GM19463 (cell line): ENCODE results near the gene MYL3.

Experiments used
- ATAC-seq: cut with Tn5 transposase; IDR thresholded peaks from one replicate; pipeline ENCODE4 v1.9.1; 2021; ENCODE audit warnings: mild to moderate bottlenecking, moderate library complexity; ENCODE audit not compliant: unreplicated experiment

Gene MYL3

DNA sequence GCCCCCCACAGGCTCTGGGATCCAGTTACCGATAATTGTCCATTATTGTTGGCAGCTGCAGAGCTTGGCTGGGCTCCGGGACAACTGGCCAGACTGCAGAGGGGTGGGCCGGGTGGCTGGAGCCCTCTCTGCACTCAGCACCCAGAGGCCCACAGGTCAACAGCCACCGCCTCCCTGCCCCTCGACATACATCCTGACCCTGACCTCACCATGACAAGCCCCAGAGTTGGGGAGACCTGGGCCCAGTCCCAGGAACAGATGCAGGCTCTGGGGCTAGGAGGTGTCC, 36.7 kb upstream of the MYL3 start:
- no peak for ATAC-seq

GRCh38 chr3:46899151-46900006, 36.1 kb upstream of the MYL3 start:
- ATAC-seq, result no peak

GRCh38 chr3:46898321-46899150, 35.3 kb upstream of the MYL3 start:
- ATAC-seq, result no peak

DNA sequence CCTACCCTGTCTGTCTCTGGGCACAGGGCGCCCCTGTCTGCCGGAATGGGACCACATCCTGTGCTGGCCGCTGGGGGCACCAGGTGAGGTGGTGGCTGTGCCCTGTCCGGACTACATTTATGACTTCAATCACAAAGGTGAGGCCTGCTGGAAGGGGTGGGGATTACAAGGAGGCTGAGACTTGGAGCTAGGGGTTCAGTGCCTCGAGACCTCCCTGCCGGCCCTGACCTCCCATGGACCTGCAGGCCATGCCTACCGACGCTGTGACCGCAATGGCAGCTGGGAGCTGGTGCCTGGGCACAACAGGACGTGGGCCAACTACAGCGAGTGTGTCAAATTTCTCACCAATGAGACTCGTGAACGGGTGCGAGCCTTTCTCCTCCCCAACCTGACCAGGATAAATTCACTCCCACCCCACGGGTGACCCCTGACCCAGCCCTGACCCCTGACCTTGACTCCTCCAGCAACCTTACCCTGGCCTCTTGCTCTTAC, 34.6 kb upstream of the MYL3 start:
- ATAC-seq, result no peak

DNA sequence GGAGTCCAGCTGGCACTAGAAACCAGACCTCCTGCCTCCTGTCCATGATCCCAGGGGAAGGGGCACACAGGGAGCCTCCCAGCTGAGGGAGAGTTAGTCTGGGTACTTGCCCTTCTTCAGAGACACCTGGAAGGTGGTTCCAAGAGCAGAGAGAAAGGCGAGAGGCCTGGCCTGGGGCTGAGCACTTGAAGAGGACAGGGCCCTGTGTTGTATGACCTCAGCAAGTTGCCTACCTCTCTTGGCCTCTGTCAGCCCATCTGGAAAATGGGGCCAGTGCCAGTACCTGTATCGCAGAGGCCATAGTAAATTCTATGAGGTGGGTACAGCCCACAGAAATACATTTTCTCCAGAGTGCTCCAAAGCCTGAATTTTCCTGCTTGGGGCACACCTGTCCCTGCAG, 33.8 kb upstream of the MYL3 start:
- no peak for ATAC-seq

DNA sequence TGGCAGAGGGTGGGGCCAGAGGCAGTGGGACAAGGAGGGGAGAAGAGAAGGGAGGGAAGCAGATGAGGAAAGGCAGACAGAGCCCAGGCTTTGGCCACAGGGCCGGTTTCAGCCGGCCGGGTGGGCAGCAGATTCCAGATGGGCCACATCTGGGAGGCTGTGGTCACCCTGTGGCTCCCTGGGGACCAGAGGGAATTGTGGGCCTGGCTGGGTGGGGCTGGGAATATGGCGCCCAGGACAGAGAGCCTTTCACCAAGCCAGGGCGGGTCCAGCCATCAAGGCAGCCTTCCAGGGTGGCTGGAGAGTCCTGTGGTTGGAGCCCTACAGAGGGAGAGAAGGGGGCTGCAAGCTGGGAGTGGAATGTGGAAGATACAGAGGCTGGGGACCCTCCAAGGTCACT, 33.1 kb upstream of the MYL3 start:
- ATAC-seq, result no peak

DNA sequence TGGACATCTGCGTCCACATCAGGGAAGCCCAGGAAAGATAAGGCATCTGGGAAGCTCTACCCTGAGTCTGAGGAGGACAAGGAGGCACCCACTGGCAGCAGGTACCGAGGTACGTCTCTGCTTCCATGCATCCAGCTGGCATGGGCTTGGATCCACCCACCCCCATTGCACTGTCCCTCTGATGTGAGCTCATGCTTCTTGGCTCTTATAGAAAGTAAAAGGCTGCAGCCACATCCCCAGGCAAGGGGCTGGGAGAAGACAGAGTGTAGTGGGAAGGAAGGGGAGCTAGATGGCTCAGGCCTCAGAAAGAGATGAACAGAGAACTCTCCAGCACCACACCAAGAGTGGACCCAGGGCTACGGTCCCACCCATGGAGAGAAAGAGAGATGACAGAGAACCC, 32.5 kb upstream of the MYL3 start:
- ATAC-seq, result no peak

DNA sequence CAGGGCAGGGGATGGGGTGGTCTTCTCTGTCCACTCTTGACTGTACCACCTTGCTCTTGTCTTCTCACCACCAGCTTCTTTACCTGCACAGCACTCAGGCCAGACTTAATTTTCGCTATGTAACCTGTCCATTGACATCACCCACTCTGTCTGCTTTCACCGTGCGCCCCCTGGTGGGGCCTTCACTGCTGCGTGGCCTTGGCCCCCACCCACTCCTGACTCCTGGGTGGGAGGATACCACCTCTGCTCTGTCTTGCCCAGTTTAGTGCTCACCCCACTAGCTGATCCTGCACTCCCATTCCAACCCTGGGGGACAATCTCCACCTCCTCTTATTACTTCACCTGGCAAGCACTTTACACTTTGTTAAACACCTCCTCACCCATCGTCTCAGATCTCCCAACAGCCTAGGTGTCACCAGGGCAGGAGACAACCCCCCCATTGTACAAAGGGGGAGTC, 32.0 kb upstream of the MYL3 start:
- no peak for ATAC-seq

DNA sequence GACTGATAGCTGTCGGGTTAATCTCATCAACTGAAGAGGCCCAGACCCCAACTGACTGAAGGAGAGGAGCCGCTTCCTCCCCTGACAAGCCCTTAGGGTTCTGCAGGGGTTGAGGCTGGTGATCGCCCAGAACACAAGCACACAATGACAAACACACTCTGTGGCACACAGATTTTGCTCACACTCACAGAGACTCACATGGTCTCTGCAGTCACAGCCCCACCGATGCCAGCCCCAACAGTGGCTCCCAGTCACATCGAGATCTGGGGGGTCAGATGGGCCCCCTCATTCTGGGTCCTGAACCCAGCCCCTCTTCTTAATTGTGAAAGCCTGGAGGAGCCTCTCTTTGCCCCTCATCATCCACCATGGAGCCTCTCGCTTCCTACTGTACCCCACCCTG, 31.0 kb upstream of the MYL3 start:
- no peak for ATAC-seq

DNA sequence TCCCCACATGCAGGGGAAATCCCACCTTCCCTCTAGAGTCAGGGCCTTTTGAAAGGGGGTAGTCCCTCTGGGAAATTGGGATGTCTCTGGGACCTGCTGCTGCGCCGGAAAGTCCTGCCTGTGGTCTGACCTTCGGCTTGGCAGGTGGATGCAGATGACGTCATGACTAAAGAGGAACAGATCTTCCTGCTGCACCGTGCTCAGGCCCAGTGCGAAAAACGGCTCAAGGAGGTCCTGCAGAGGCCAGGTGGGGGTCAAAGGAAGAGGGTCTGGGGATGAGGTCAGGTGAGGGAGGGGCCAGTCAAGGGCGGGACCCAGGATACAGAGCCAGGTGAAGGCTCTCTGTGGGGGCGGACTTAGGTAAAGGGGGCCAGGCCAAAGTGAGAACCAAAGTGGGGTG, 30.5 kb upstream of the MYL3 start:
- no peak for ATAC-seq

DNA sequence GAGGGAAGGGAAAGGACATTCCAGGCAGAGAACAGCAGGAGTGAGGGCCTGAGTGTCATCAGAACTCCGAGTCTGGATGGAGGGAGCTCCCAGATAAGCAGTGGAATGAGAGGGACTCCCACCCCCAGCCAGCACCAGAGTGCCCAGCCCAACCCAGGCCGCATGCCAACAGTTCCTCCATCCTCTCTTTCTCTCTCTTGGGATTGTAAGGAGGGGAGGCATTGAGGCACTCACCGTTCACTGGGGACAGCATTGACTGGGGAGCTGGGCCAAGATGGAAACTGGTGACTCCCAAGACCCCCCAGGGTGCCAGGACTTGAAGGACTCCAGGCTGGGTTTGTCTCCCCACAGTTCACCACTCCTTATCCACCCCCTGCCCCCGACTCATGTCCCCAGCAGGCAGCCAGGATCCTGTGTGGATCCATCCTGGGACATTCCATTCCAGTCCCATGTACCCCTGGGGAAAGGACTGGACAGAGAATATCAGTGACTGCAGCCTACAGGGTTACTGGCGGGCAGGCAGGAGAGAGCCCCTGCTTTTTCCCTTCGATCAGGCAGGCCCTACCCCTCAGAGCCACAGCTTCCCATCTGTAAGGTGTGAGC, 30.0 kb upstream of the MYL3 start:
- ATAC-seq, result no peak

GRCh38 chr3:46892285-46893145, 29.3 kb upstream of the MYL3 start:
- no peak for ATAC-seq

DNA sequence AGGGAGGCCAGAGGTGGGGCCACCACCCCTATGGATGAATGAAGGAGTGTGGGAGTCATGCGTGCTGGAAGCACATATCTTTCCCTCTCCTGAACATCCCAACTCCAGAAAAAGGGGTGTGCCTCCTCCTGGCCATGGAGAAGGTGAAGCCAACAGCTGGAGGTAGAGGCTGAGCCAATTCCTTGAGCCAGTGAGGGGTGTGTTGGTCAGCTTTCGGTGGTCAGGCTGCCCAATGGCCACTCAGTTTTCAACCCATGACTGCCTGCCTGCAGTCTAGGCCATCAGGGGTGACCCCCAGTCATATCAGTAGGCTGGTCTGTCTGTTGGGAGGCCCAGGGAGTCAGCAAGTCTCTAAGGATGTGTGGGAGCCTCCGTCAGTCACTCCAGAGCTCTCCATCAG, 27.9 kb upstream of the MYL3 start:
- no peak for ATAC-seq

DNA sequence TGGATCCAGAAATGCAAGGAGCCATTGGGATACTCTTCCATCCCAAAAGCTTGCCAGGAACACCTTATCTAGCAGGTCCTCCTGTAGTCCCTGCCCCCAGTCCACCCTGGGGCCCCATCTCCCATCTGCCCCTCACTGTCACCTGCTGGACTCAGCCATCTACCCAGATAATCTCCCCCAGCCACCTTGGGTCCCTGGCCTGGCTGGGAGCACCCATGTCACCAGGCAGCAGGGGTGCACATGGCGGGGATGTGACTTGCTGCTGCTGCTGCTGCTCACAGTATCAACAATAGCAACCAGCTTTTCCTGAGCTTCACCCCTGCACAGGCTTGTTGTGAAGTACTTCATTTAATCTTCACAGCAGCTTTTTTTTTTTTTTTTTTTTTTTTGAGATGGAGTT, 26.9 kb upstream of the MYL3 start:
- no peak for ATAC-seq

DNA sequence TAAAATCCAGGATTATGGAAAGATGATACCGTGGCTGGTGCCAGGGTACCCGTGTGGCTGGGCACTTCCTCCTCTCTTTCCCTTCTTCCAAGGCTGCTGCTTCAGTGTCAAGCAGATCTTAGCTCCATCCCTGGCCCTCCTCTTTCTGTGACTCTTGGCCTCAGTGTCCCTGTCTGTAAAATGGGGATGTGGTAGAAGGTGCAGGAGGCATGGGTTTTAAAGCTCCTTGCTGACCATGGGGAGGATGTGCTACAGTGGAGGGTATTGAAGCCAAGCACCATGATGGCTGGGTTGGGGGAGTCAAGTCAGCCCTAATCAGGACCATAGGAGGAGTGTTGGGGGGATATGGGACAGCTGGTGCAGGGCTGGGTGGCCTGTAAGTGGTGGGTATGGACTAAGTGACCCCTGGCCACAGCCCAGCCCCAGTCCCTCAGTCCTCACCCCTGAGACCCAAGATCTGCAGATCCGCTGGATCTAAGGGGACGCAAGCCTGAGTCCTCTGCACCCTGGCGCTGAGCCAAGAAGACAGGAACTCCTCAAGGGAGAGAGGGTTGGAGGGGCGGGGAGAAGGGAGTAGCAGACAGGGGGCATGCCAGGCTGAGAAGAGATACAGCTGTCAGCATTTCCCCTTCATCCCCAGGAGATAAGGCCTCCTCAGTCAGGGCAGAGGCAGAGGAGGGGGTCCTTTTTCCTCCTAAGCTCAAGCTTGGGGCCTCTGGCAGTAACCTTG, 26.3 kb upstream of the MYL3 start:
- ATAC-seq, result no peak

DNA sequence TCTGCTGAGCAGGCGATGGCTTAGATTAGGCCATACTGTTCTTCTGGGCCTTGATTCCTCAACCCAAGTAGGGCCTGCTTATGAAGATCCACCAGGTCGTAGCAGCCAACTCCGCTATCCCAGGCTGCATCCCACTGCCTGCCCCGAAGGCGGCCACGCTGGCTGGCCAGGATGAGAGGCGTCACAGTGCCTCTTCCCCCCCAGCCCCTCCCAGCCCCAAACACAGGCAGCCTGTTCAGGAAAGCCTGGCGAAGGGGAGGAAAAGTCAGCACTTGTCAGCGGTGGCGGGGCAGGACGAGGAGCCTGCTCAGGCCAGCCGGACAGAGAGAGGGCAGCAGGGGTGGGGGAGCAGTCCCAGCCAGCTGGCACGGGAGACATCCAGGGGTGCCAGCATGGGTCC, 25.5 kb upstream of the MYL3 start:
- no peak for ATAC-seq

DNA sequence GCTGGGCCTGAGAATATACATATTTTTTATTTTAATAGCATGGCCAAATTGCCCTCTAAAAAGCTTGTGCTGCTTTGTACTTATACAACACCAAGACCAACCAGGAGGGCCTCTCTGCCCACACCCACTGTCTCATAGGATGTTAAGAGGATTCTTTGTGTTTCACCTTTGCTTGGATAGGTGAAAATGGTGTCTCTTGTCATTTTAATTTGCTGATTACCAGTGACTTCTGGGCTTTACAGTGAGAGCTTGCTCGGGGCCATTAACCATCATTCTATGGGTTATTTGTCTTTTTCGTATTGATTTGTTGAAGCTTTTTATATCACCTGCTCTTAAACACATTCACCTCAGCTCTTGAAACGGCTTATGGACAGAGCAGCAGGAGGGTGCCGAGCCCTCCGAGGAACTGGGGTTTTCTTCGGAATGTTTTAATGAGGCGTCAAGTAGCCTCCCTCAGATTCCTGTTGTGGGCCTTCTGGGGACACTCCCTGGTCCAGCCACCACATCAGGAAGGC, 24.8 kb upstream of the MYL3 start:
- ATAC-seq, result no peak

GRCh38 chr3:46885612-46886011, 22.4 kb upstream of the MYL3 start:
- ATAC-seq, result no peak

GRCh38 chr3:46884929-46885328, 21.7 kb upstream of the MYL3 start:
- ATAC-seq, result no peak

- ATAC-seq, result no peak
These were observed 21.2 kb upstream of the MYL3 start for GRCh38 chr3:46884427-46884826.
